ENCODE data around the gene TRIM63.

DNA sequence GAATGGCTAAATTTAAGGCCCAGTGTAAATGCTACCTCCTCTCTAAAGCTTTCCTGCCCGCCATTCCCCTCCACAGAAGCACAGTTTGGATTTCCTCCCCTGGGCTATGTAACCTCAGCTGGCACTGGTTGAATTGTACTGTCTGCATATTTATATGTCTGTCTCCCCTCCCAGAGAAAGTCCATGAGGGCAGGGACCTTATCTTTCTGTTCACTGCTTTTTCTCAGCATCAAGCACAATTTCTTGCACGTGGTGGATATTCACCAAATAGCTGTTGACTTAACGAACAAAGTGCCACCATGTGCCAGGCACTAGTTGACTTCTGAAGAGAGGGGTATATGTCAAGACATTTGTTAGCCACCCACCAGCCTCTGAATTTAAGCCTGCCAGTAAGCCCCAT, 34.7 kb upstream of the TRIM63 start:
- TF ChIP-seq CTCF (IDR thresholded peaks at IDR 0.05) (no peak), POLR2A (IDR thresholded peaks at IDR 0.05) (no peak)
